Natural killer cell (primary cell): Measurements from ENCODE around the gene SLCO3A1. TPM values are rescaled to one million over a fixed set of nuclear protein-coding genes. Genes with fewer than 3 reads are reported as not detected.

Experiments used
- ATAC-seq, 3 donors: fragments of 150-1000 bp in 2 of 3; fragments of 200-7000 bp in 1 of 3; cut with Tn5 transposase; 1 replicate in 1 of 3; 2 replicates in 2 of 3; pipeline ENCODE4 v1.10.0; 2021; ENCODE audit warnings: mild to moderate bottlenecking in 2 of 3, moderate library complexity in 2 of 3
- DNase-seq, 2 donors: peaks; one replicate each; pipeline versions ENCODE4 v3.0.0 to v3.0.0-alpha.2; 2013 to 2021; ENCODE audit warnings: mixed read lengths in 1 of 2
- H3K27ac ChIP-seq: one replicate; pipeline ENCODE4 v1.5.1; 2013; ENCODE audit warnings: mild to moderate bottlenecking, low read length
- H3K27me3 ChIP-seq: one replicate; pipeline ENCODE4 v1.6.1; 2013; ENCODE audit warnings: low read length; ENCODE audit not compliant: control insufficient read depth, insufficient read depth
- H3K36me3 ChIP-seq: one replicate; pipeline ENCODE4 v1.6.1; 2013; ENCODE audit warnings: low read length; ENCODE audit not compliant: control insufficient read depth, insufficient read depth
- H3K4me1 ChIP-seq: one replicate; pipeline ENCODE4 v1.6.1; 2013; ENCODE audit warnings: low read length; ENCODE audit not compliant: control insufficient read depth, insufficient read depth
- H3K4me3 ChIP-seq: one replicate; pipeline ENCODE4 v1.5.1; 2013; ENCODE audit warnings: low read length
- H3K9me3 ChIP-seq: one replicate; pipeline ENCODE4 v1.6.1; 2013; ENCODE audit warnings: low read length; ENCODE audit not compliant: control insufficient read depth, insufficient read depth
- H3K27ac Mint-ChIP-seq, 2 donors: one replicate each; pipeline ENCODE4 v1.8.0; 2022; ENCODE audit warnings: mild to moderate bottlenecking in 2 of 2, mixed read lengths in 2 of 2, moderate library complexity in 1 of 2
- H3K27me3 Mint-ChIP-seq, 2 donors: one replicate each; pipeline ENCODE4 v1.8.0; 2022; ENCODE audit warnings: low read depth in 2 of 2, mixed read lengths in 2 of 2
- H3K36me3 Mint-ChIP-seq: one replicate; pipeline ENCODE4 v1.8.0; 2022; ENCODE audit warnings: mixed read lengths
- H3K4me1 Mint-ChIP-seq, 2 donors: one replicate each; pipeline ENCODE4 v1.8.0; 2022; ENCODE audit warnings: mixed read lengths in 2 of 2
- H3K4me3 Mint-ChIP-seq: one replicate; pipeline ENCODE4 v1.8.0; 2022; ENCODE audit warnings: mild to moderate bottlenecking, moderate library complexity, mixed read lengths
- H3K9me3 Mint-ChIP-seq, 2 donors: one replicate each; pipeline ENCODE4 v1.8.0; 2022; ENCODE audit warnings: mixed read lengths in 2 of 2
- WGBS: methylation state at CpG from one replicate; pipeline ENCODE4 v1.1.7; 2013; ENCODE audit warnings: missing lambda C conversion rate; ENCODE audit not compliant: insufficient coverage; 5-methylcytosine and 5-hydroxymethylcytosine counted together
- intact Hi-C: fragments of 100-400 bp; cut with micrococcal nuclease; formaldehyde crosslinking; loops from one replicate; pipeline ENCODE4 v1.14.2; 2022
- total RNA-seq, 4 donors: library from RNA; stranded (reverse); fragments of 120-200 nt in 1 of 4; gene quantifications; one replicate each; pipeline versions ENCODE4 v1.2.3 to v1.2.4, GENCODE V29; 2013 to 2022
- TF ChIP-seq, protein P1 (sequence below): fragments of 200-600 bp; IDR thresholded peaks from one replicate; pipeline ENCODE4 v1.8.0; 2022; ENCODE audit warnings: antibody characterized with exemption

Gene SLCO3A1
- total RNA-seq, 3 donors from 2014 or later (not counting 1 experiment from before 2014, with no cell fraction given): 48.5 to 73.5 (median 68.8) TPM

DNA sequence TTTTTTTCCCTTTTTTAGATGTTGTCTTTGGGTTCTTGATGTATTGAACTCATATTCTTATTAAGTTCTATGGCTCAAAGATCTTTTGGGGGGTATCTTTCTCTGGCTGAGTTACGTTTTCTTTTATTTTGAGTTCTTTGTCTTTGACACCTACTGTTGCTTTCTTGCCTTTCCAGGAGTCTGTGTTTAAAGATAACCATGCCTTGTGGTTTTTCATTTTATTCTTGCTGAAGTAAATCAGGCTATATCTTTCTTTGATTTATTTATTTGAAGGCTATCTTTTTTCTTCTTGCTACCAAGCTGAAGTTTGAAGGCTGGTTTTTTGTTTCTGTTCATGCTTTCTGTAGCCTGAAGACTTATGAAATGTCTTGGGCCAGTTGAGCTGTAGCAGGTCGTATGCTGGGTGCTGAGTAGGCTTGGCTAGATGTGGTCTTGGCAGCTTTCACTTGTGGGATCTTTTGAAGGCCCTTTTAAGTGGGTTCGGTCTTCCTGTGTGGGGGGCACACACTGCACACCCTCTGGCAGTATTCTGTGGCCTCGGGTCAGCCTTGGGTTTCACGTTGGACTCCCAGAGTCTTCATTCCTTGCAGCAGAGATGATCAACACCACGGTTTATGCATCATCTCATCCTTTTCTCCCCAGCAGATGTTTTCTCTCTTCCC, 17.5 kb downstream of the SLCO3A1 start:
- H3K4me3 ChIP-seq: no peak overlapping the region

GRCh38 chr15:91871837-91872236, 18.3 kb downstream of the SLCO3A1 start:
- H3K27ac ChIP-seq: no peak overlapping the region
- ATAC-seq (no peak), DNase-seq (no peak)
- no peaks in the 10 kb centered on the region for H3K27me3 ChIP-seq
- TF ChIP-seq, protein P1, sequence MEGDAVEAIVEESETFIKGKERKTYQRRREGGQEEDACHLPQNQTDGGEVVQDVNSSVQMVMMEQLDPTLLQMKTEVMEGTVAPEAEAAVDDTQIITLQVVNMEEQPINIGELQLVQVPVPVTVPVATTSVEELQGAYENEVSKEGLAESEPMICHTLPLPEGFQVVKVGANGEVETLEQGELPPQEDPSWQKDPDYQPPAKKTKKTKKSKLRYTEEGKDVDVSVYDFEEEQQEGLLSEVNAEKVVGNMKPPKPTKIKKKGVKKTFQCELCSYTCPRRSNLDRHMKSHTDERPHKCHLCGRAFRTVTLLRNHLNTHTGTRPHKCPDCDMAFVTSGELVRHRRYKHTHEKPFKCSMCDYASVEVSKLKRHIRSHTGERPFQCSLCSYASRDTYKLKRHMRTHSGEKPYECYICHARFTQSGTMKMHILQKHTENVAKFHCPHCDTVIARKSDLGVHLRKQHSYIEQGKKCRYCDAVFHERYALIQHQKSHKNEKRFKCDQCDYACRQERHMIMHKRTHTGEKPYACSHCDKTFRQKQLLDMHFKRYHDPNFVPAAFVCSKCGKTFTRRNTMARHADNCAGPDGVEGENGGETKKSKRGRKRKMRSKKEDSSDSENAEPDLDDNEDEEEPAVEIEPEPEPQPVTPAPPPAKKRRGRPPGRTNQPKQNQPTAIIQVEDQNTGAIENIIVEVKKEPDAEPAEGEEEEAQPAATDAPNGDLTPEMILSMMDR: no peak
- no peak overlapping the region for H3K4me3 Mint-ChIP-seq
- no peaks in the 10 kb centered on the region for H3K36me3 ChIP-seq
- H3K36me3 Mint-ChIP-seq: no peaks in the 10 kb centered on the region
- H3K27me3 Mint-ChIP-seq: no peaks in the 10 kb centered on the region
- no peaks in the 10 kb centered on the region for H3K9me3 ChIP-seq
- peaks cover 56 to 64% of the 10 kb centered on the region in 2 donors for H3K4me1 Mint-ChIP-seq
- H3K27ac Mint-ChIP-seq: peak overlapping the region in 1 of 2 donors; percentile 11
- no peaks in the 10 kb centered on the region for H3K9me3 Mint-ChIP-seq
- intact Hi-C loops: no loop called here
- H3K4me1 ChIP-seq: peaks cover 7% of the 10 kb centered on the region
- 97% methylated on average over 5 of the region's 5 CpGs for WGBS
- H3K4me3 ChIP-seq: no peak overlapping the region

More for the DNA sequence above, 17.5 kb downstream of the SLCO3A1 start:
- peaks cover 9% of the 10 kb centered on the region for H3K4me1 ChIP-seq
- WGBS: 10% methylated on average over 5 of the region's 6 CpGs
- TF ChIP-seq, protein P1: no peak
- DNase-seq (peak in 1 of 2 donors; percentile 37), ATAC-seq (peak in 1 of 3 donors; percentile 70)
- no peaks in the 10 kb centered on the region for H3K36me3 Mint-ChIP-seq
- no peaks in the 10 kb centered on the region for H3K9me3 Mint-ChIP-seq
- H3K27ac Mint-ChIP-seq: peak overlapping the region; percentile 11 to 50
- no peaks in the 10 kb centered on the region for H3K27me3 ChIP-seq
- H3K9me3 ChIP-seq: no peaks in the 10 kb centered on the region
- peak overlapping the region; percentile 14 for H3K4me3 Mint-ChIP-seq
- H3K36me3 ChIP-seq: no peaks in the 10 kb centered on the region
- peaks cover 60 to 73% of the 10 kb centered on the region in 2 donors for H3K4me1 Mint-ChIP-seq
- no peak overlapping the region for H3K27ac ChIP-seq
- no peaks in the 10 kb centered on the region for H3K27me3 Mint-ChIP-seq
- intact Hi-C loops: no loop called here

GRCh38 chr15:91872356-91873137, 19.0 kb downstream of the SLCO3A1 start:
- Histone ChIP-seq H3K27ac (no peak overlapping the region), H3K27me3 (no peaks in the 10 kb centered on the region), H3K36me3 (no peaks in the 10 kb centered on the region), H3K9me3 (no peaks in the 10 kb centered on the region), H3K4me1 (peaks cover 4% of the 10 kb centered on the region), H3K4me3 (no peak overlapping the region)
- WGBS: 97% methylated on average over 13 of the region's 15 CpGs
- Mint-ChIP-seq H3K36me3 (no peaks in the 10 kb centered on the region), H3K4me3 (no peak overlapping the region), H3K9me3 (no peaks in the 10 kb centered on the region), H3K27me3 (no peaks in the 10 kb centered on the region), H3K4me1 (peaks cover 56 to 62% of the 10 kb centered on the region in 2 donors), H3K27ac (peak overlapping the region in 1 of 2 donors; percentile 28)
- ATAC-seq: no peak
- DNase-seq: no peak
- TF ChIP-seq, protein P1: no peak
- intact Hi-C loops: no loop called here
